PC-9 (cell line): ENCODE results near the gene NRDC.
"Not testable (repeated sequence)": the region's sequence is repeated elsewhere in the genome, so short reads cannot be mapped to it uniquely, and the experiment has no call there.

Experiments
- EZH2 ChIP-seq: fragments of 200-600 bp; sonication (generic); IDR thresholded peaks from 2 replicates; pipeline ENCODE4 v1.8.0; 2017; ENCODE audit warnings: antibody characterized with exemption, low read depth
- TF ChIP-seq, protein P1 (sequence below): fragments of 200-600 bp; sonication (generic); conservative IDR thresholded peaks from 2 replicates; pipeline ENCODE4 v1.6.1; 2017; ENCODE audit warnings: mixed run types, antibody characterized with exemption, mild to moderate bottlenecking, moderate library complexity

DNA sequence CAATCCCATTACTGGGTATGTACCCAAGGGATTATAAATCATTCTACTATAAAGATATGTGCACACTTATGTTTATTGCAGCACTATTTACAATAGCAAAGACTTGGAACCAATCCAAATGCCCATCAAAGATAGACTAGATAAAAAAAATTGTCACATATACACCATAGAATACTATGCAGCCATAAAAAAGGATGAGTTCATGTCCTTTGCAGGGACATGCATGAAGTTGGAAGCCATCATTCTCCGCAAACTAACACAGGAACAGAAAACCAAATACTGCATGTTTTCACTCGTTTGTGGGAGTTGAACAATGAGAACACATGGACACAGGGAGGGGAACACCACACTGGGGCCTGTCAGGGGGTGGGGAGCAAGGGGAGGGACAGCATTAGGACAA is 16.2 kb upstream of the NRDC start:
- TF ChIP-seq, protein P1, sequence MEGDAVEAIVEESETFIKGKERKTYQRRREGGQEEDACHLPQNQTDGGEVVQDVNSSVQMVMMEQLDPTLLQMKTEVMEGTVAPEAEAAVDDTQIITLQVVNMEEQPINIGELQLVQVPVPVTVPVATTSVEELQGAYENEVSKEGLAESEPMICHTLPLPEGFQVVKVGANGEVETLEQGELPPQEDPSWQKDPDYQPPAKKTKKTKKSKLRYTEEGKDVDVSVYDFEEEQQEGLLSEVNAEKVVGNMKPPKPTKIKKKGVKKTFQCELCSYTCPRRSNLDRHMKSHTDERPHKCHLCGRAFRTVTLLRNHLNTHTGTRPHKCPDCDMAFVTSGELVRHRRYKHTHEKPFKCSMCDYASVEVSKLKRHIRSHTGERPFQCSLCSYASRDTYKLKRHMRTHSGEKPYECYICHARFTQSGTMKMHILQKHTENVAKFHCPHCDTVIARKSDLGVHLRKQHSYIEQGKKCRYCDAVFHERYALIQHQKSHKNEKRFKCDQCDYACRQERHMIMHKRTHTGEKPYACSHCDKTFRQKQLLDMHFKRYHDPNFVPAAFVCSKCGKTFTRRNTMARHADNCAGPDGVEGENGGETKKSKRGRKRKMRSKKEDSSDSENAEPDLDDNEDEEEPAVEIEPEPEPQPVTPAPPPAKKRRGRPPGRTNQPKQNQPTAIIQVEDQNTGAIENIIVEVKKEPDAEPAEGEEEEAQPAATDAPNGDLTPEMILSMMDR: not testable (repeated sequence)
- not testable (repeated sequence) for TF ChIP-seq EZH2
